GM19035 (cell line): ENCODE data around the gene DBNL.
"Not testable (repeated sequence)": the region's sequence is repeated elsewhere in the genome, so short reads cannot be mapped to it uniquely, and the experiment has no call there.

Experiments used
- ATAC-seq: cut with Tn5 transposase; IDR thresholded peaks from one replicate; pipeline ENCODE4 v1.9.1; 2021; ENCODE audit not compliant: unreplicated experiment

The DBNL gene

DNA sequence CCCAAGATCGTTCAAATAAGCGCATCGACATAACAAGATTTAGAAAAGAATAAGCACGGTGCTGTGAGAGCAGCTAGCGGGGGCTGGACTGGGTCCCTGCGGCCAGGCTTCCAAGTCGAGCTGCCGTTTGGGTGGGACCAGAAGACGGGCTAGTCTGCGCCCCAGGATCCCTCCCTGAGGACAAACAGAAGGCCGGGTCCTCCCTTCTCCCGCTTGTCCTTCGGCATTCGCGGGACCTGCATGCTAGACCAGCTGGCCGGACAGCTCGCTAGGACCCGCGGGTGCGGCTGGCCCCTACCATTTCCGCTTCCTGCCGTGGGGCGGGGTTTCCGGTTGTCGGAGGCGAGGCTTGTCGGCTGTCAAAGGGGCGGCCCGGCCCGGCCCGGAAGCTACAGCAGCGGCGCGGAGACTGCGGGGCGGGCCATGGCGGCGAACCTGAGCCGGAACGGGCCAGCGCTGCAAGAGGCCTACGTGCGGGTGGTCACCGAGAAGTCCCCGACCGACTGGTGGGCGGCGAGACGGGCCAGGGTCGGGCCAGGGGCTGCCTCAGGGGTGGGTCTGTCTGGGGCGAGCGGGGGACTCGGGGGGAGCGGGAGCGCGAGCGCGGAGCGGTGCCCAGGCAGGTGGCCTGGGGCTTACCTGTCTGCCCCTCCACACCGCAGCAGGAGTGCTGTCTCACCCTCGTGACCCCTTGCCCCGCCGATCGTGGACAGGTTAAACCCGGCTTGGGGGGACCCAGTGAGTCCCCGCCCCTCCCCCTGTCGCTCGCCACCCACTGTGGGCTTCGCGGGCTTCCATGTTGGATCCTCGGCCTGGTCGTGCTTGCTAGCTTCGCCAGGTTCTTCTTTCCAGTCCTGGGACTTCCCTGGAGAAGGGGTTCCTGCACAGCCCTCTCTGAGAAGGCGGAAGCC is at the start of gene DBNL:
Gene DBNL, plus strand, starts transcription at position 388 of the 911 bp plus-strand sequence. Its CDS starts 36 bp downstream, at position 424.
- ATAC-seq, result peak; percentile 72

DNA sequence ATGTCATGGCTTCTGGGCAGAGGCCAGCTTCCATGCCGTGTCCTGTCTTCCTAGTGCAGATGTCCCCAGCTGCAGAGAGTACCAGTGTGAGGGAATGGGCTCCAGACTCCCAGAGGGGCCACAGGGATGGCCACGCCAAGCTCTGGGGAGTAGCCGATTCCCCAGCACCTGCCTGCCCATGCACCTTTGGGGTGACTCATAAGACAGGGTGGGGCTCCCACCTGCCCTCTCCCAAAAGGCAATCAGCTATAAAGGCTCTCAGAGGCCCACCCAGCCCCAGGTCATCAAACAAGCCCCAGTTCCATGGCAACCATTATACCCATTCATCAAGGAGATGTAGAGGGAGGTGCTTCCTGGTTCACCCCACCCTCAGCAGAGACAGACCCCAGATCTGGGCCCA is 47.0 kb upstream of the DBNL start, which contains the start of gene SPDYE1:
Gene SPDYE1, plus strand, starts transcription at position 366 of the 400 bp plus-strand sequence. CDS start 2,053 bp downstream, outside the sequence.
- ATAC-seq, result not testable (repeated sequence)

DNA sequence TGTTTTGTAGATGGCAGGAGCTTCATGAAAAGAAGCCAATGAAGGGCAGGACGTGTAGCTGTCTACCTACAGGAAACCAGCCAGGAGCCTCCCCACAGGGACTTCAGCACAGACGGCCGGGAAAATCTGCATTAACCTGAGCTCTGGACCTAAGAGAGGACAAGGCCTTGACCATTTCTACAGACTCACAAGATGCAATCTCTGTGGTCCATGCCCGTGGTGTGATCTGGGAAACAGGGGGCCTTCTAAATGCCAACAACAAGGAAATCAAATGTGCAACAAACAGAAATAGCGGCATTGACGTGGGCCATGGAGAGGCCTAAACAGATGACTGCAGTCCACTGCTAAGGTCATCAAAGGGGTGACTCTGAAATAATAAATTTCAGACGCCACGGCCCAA is 32.4 kb upstream of the DBNL start:
- not testable (repeated sequence) for ATAC-seq

DNA sequence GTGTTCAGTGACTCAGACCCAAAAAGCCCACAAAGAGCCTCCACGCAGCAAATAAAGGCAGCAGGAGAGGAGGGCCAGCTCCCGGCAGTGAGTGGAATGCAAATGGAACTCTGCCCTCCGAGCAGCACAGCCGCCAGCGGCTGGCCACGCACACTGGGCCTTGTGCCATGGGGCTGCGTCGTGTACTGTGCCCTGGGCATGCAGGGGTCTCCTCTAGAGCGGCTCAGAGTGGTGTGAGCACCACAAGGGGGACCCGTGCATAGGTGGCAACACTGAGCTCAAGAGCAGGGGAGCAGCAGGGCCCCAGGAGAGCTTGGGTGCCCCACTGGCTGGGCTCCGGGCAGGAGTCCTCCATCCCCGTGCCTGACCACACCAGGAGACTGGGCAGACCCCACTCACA is 29.4 kb upstream of the DBNL start:
- ATAC-seq, result not testable (repeated sequence)

DNA sequence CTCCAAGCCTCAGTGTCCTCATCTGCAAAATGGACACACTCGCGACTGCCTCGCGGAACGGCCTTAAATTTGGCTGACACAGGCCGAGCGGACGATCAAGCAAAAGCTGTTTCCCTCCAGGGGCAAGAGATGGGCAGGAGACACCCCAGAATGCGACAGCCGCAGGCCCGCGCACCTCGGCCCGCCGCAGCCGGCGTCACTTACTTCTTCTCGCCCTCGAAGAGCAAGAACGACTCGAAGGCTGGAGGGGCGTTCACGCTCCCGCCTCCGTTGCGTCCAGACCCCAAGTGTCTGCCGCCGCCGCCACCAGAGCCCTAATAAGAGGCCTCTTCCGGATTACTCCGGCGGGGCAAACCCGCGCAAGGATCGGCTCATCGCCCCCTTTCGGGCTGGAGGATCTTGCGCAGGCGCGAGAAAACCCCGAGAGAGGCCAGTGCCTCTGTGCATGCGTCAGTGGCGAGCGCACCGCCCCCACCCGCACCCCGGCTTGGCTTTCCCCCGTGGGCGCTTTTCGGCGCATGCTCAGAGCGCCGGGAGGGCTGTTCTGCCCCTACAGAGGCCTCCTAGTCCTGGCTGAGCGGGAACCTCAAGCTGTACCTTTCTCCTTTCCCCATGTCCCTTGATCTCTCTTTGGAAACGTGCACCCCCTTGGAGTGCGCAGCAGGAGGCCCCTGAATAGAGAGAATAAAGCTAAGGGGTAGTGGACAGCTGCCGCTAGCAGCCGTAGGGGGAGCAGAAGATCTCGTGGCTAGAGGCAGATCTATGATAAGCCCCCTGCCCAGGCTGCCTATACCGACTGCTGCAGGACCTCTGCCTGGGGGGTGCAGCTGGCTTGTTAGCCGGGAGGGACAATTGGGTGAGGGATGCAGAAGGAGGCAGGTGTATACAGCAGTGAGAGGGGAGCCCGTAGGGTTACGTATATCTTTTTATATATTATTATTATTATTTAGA is 25.4 kb upstream of the DBNL start:
- ATAC-seq, result peak; percentile 98

DNA sequence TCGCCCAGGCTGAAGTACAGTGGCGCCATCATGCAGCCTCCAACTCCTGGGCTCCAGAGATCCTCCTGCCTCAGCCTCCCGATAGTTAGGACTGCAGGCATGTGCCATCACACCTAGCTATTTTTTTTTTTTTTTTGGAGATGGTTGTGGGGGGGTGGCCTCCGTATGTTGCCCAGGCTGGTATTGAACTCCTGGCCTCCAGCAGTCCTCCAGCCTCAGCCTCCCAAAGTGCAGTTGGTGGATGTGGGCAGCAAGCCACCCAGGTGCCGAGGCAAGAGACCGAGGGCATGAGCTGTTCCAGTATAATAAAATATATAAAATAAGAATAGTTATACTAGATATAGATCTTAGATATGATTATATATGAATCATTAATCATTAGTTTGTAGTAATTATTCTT is 24.7 kb upstream of the DBNL start:
- ATAC-seq, result not testable (repeated sequence)

DNA sequence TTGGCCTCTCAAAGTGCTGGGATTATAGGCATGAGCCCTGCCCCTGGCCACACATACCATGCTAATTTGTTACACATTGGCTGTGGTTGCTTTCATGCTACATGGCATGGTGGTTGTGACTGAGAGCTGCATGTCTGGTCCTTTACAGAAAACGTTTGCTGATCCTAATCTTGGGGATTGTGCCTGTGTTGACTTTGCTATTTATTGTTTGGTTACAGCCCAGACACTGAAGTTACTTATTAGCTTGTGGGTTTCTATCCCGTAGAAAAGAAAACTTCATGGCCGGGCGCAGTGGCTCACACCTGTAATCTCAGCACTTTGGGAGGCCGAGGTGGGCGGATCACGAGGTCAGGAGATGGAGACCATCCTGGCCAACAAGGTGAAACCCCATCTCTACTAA is 22.4 kb upstream of the DBNL start:
- ATAC-seq, result not testable (repeated sequence)

DNA sequence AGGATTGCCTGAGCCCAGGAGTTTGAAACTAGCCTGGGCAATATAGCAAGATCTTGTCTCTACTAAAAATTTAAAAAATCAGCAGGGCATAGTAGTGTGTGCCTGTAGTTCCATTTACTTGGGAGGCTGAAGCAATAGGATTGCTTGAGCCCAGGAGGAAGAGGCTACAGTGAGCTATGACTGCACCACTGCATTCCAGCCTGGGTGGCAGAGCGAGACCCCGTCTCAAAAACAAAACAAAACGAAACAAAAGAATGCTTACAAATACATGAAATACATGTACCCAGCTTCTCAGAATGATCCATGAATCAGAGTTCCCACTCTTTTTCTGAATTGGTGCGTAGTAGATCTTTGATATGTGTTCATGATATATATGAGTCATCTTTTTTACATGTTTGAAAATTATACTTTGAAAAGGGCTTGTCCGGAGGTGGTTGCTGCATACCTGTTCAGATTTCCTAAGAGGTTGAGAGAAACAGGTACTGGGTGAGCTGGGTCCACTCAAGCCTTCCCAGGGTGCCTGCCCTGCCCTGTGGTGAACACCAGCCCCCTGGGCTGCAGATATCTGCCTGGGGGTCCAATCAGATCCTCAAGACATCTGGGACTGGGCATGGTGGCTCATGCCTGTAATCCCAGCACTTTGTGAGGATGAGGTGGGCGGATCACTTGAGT is 21.6 kb upstream of the DBNL start:
- not testable (repeated sequence) for ATAC-seq

DNA sequence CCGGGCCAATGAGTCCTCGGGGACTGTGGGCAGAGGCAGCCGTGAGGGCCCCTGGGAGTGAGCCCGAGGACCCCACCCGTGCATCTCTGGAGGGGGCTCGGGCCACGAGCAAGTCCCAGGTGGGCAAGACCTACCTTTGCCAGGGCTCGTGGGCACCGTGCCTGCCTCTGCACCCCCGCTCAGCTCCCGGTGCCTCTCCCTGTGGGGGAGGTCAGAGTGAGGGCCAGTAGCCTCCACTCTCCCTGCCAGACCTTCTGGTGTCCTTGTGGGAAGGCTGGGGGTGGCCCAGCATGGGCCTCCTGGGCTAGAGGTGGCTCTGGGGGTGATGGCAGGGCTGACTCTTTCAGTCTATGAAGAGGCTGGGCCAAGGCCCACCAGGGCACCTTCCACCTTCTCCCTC is 15.1 kb upstream of the DBNL start:
- ATAC-seq, result not testable (repeated sequence)

DNA sequence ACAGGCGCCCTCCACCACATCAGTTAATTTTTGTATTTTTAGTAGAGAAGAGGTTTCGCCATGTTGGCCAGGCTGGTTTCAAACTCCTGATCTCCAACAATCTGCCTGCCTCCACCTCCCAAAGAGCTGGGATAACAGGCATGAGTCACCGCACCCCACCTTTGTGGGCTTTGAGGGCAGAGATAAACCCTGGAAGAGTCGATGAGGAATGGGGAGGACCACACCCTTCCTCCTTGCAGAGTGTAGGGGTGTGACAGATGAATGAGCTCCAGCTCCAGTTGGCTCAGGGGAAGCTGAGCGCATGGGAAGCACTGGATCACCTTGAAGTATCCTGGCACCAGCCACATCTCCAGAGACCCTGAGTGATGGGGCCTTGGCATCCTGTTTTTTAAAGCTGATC is 14.5 kb upstream of the DBNL start:
- ATAC-seq, result not testable (repeated sequence)

DNA sequence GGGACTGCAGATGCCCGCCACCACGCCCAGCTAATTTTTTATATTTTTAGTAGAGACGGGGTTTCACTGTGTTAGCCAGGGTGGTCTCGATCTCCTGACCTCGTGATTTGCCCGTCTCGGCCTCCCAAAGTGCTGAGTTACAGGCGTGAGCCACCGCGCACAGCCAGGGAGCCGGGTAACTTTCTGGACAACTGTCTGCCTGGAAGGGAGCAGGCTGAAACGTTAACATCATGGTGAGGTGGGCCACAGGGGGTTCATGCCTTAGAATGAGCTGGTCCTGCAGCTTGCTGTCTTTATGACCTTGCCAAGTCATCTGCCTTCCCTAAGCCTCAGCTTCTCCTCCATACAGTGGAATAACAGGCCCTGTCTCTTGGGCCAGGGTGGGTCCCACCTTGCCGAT is 13.2 kb upstream of the DBNL start:
- ATAC-seq, result not testable (repeated sequence)

DNA sequence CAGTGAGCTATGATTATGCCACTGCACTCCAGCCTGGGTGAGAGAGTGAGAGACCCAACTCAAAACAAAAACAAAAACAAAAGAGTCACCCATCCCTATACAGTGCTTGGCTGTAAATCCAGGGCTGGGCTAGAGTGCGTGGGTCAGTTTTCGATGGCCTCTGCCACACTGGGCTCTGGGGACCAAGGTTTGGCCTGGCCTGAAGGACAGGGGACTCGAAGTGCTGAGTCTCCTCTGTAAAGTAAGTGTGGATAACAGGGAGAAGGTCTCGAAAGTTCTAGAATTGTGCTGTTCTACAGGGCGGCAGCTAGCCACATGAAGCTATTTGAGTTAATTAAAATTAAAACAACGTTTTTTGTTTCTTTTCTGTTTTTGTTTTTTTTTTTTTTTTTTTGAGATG is 12.5 kb upstream of the DBNL start:
- ATAC-seq, result not testable (repeated sequence)

DNA sequence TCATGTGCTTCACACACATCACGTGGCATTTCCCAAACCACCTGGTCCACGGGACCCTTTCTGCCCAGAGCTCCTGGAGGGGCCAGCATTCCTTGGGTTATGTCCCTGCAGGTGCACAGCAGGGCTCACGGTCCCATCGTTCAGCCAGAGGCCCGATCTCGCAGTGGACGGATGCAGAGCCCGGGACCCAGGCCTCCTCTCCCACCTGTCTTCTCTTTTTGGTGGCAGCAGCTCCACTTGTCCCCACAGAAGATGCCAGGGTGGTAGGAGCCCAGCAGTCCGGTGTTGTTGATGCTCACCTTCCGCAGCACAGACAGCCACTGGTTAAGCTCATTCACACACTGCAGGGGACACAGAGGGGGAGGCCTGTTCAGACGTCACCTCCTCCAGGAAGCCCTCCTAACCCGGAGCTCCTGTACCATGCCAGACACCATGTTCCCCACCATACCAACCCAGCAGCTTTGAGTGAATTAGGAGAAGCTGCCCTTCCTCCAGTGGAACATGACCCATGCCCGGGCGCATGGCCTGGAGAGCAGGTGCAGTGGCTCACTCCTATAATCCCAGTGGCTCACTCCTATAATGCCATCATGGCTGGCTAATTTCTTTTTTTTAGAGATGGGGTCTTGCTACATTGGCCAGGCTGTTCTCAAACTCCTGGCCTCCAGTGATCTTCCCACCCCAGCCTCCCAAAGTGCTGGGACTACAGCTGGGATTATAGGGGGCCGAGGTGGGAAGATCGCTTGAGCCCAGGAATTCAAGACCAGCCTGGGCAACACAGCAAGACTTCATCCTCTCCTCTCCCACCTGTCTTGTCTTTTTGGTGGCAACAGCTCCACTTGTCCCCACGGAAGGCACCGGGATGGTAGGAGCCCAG is 10.3 kb upstream of the DBNL start:
- ATAC-seq, result not testable (repeated sequence)

DNA sequence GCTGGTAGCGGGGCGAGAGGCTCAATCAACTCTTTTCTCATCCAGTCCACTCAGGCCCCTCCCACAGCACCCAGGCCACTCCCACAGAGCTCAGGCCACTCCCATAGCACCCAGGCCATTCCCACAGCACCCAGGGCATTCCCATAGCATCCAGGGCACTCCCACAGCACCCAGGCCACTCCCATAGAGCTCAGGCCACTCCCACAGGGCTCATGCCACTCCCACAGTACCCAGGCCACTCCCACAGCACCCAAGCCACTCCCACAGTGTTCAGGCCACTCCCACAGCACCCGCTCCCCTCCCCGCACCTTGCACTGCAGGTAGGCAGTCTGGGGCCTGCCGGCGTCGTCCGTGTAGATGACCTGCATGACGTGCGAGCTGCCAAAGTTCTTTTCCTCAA is 8.1 kb upstream of the DBNL start:
- not testable (repeated sequence) for ATAC-seq

DNA sequence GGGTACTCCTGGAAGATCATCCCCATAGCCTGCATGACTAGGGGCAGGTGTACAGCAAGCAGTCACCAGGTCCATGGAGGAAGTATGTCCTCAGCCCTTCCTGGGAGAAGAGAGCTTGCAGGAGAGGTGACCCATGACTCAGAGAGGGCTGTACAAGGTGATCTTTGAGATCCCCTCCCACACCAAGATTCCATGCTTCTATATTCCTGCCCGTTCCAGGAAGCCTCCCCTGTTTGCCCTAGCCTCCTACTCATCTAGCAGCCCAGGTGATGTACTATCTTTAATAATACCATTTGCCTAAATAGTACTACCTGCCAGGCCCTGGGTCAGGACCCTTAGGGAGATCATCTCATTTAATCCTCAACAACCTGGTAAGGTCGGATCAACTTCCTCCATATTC is 6.6 kb upstream of the DBNL start:
- not testable (repeated sequence) for ATAC-seq

DNA sequence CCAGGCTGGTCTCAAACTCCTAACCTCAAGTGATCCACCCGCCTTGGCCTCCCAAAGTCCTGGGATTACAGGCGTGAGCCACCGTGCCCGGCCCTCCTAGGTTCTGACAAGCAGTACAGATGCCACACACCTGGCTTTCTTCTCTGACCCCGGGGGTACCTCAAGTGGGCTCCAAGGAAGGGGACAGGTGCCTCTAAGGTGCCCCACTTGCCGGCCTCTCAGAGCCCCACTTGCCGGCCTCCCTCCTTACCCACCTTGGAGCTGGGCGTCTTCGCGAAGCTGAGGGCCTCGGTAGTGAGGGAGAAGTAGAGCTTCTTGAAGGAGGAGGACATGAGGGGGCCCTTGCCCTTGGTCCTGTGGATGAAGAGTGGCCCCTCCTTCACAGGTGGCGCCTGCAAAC is 5.9 kb upstream of the DBNL start:
- not testable (repeated sequence) for ATAC-seq

DNA sequence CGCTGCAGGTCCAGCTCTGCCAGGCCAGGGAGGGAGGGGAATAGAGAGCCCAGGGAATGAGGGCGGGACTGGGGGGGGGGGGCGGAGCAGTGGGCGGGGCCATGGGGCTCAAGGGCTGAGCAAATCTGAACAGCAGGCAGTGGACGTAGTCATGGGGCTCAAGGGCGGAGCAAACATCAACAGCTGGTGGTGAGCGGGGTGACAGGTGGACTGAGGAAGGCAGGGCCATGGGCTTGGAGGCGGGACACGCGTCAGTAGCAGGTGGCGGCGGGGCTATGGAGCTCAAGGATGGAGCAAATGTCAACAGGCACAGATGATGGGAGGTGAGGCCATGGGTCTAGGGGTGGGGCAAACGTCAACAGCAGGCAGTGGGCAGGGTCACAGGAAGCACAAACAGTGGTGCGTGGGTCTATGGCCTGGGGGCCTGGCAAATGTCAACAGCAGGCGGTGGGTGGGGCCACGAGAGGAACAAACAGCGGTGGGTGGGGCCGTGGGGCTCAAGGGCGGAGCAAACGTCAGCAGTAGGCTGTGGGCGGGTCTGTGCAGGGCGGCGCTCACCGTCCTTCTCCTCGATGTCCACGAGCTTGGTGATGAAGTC is 5.4 kb upstream of the DBNL start:
- peak; percentile 61 for ATAC-seq

DNA sequence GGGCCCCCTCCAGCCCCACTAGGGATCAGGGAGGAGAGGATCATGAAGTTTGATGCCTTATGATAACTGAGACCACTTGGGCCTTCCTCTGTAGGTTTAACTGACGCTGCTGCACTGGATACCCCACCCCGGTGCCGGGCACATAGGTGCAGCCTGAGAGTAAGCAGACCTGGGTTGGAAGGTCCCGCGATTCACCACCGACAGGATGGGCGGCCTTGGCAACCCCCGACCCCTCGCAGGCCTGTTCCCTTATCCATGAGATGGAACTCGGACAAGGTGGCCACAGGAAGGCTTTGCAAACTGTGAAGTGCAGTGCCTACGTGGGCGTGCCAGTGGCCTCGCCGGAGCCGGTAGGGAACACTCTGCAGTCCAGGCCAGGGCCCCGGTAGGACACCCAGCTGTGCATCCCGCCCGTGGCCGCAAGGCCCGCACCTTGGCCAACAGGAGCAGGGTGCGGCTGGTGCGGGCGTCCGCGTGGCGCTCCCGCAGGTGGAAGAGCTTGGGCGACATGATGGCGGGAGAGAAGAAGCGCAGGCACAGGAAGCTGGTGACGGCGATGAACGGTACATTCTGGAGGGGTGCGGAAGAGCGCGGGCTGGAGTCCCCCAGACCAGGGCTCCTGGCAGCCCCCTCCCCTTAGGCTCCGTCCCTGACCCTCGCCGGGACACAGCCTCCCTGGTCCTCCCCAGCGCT is 4.6 kb upstream of the DBNL start:
- ATAC-seq, result peak; percentile 2

DNA sequence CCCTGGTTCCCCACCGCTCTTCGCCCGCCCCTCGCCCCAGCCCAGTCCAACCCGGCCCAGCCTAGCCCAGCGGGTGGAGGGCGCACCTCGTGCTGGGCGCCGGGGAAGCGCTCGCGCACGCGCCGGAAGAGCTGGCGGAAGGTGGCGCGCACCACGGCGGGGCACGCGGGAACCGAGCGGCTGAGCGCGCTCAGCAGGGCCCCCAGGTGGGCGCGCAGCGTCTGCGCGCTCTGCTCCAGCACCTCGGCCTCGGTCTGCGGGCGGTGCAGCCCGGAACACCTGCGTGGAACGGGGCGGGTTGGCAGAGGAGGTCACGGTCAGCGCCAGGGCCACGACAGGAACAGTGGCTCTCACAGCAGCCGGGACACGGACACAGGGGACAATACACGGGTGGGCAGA is 4.0 kb upstream of the DBNL start:
- peak; percentile 40 for ATAC-seq
